Upper lobe of left lung (tissue), 6 donors: ENCODE measurements around the gene BORCS5. TPM values are rescaled to one million over a fixed set of nuclear protein-coding genes. Genes with fewer than 3 reads are reported as not detected.
A peak's percentile ranks its signal among the peaks of the same experiment; 100 is the strongest.

Experiments
- ATAC-seq, 2 donors: fragments of 200-7000 bp; cut with Tn5 transposase; one replicate each; pipeline ENCODE4 v1.9.1; 2022; ENCODE audit warnings: mild to moderate bottlenecking in 2 of 2, moderate library complexity in 2 of 2; ENCODE audit not compliant: low FRiP score in 2 of 2
- DNase-seq, 2 donors: peaks; one replicate each; pipeline ENCODE4 v3.0.0-alpha.2; 2019 to 2020
- H3K27ac ChIP-seq, 4 donors: fragments of 200-600 bp; sonication (generic); one replicate each; pipeline ENCODE4 v1.5.1; 2016 to 2019
- H3K27me3 ChIP-seq, 4 donors: fragments of 200-600 bp; sonication (generic); one replicate each; pipeline ENCODE4 v1.5.1; 2017 to 2019
- H3K36me3 ChIP-seq, 4 donors: fragments of 200-600 bp; sonication (generic); one replicate each; pipeline ENCODE4 v1.5.1; 2016 to 2019
- H3K4me1 ChIP-seq, 4 donors: fragments of 200-600 bp; sonication (generic); one replicate each; pipeline ENCODE4 v1.5.1; 2018 to 2019
- H3K4me3 ChIP-seq, 4 donors: fragments of 200-600 bp; sonication (generic); one replicate each; pipeline ENCODE4 v1.5.1; 2017 to 2019; ENCODE audit warnings: mild to moderate bottlenecking in 2 of 4, moderate library complexity in 1 of 4
- H3K9me3 ChIP-seq, 4 donors: fragments of 200-600 bp; sonication (generic); one replicate each; pipeline ENCODE4 v1.5.1; 2018 to 2019
- EP300 ChIP-seq, 4 donors: sonication (generic); formaldehyde crosslinking; IDR thresholded peaks; one replicate each; pipeline ENCODE4 v1.5.1; 2017; ENCODE audit warnings: antibody characterized with exemption in 4 of 4, control low read depth in 2 of 4
- POLR2A ChIP-seq, 4 donors: fragments of 450-650 bp; IDR thresholded peaks; one replicate each; pipeline ENCODE4 v1.5.1; 2016 to 2017; ENCODE audit warnings: antibody characterized with exemption in 4 of 4, mild to moderate bottlenecking in 2 of 4
- POLR2AphosphoS5 ChIP-seq, 2 donors: sonication (generic); formaldehyde crosslinking; IDR thresholded peaks; one replicate each; pipeline ENCODE4 v1.5.1; 2017; ENCODE audit warnings: antibody characterized with exemption in 2 of 2
- WGBS, 2 donors: methylation state at CpG; one replicate each; pipeline ENCODE4 v1.1.5; 2017 to 2018; 5-methylcytosine and 5-hydroxymethylcytosine counted together
- total RNA-seq, 6 donors: library from RNA; depleted of rRNA in 4 of 6; stranded (reverse); fragments of >200 nt in 4 of 6; gene quantifications; one replicate each; pipeline versions ENCODE4 v1.1.0 to v1.2.1, GENCODE V29; 2016 to 2021
- TF ChIP-seq, protein P1 (sequence below), 6 experiments: fragments of 450-650 bp in 4 of 6; fragments of 200-600 bp in 2 of 6; sonication (generic) in 2 of 6; IDR thresholded peaks; one replicate each; pipeline ENCODE4 v1.5.1; 2016 to 2019; ENCODE audit warnings: antibody characterized with exemption in 6 of 6
- donor health status: DM: no; HTN: no; CAD: no; lungs with moderate emphysema.
- donor health status: DM: no; HTN: yes; CAD: no; lungs with severe emphysema.

Gene BORCS5
- total RNA-seq, 6 donors from 2014 or later = 7.3 to 105 (median 10.7) TPM

DNA sequence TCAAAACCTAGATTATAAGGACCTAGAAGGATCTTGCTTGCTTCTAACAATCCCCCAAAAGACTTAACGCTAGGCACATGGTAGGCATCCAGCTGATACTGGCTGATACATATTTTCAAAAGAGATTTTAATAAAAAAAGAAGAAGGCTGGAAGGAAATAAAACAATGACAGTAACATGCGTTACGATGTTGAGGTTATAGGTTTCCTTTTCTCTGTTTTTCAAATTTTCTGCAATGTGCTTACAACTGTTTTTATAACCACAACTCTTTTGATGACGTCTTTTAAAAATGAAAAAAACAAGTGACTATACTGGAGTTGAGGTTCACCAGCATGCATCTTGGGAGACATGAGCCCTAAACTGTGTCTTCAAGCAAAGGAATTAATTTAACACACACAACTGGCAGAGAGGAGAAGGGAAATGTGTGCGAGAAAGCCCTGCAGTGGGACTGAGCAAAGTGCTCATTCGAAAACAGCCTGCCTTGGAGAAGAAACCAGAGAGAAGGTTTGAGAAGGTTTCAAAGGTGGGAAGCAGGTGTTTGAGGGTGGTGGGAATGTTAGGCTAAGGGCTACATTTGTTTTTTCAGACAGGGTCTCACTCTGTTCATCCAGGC, 125.4 kb downstream of the BORCS5 start:
- Histone ChIP-seq H3K27me3 (no peaks in the 10 kb centered on the region), H3K27ac (peak overlapping the region; percentile 25 to 70 (median 36)), H3K36me3 (peaks cover 12 to 63% (median 26%) of the 10 kb centered on the region in 4 donors), H3K4me3 (no peak overlapping the region), H3K4me1 (peaks cover 0 to 7% (median 0%) of the 10 kb centered on the region in 4 donors), H3K9me3 (no peaks in the 10 kb centered on the region)
- TF ChIP-seq EP300 (IDR thresholded peaks at IDR 0.05) = no peak
- peak in 1 of 4 donors; percentile 60 for TF ChIP-seq POLR2A (IDR thresholded peaks at IDR 0.05)
- TF ChIP-seq, protein P1, sequence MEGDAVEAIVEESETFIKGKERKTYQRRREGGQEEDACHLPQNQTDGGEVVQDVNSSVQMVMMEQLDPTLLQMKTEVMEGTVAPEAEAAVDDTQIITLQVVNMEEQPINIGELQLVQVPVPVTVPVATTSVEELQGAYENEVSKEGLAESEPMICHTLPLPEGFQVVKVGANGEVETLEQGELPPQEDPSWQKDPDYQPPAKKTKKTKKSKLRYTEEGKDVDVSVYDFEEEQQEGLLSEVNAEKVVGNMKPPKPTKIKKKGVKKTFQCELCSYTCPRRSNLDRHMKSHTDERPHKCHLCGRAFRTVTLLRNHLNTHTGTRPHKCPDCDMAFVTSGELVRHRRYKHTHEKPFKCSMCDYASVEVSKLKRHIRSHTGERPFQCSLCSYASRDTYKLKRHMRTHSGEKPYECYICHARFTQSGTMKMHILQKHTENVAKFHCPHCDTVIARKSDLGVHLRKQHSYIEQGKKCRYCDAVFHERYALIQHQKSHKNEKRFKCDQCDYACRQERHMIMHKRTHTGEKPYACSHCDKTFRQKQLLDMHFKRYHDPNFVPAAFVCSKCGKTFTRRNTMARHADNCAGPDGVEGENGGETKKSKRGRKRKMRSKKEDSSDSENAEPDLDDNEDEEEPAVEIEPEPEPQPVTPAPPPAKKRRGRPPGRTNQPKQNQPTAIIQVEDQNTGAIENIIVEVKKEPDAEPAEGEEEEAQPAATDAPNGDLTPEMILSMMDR (IDR thresholded peaks at IDR 0.05) = no peak
- WGBS, 2 donors = 84 to 85% methylated on average over 6 of the region's 6 CpGs
- no peak for DNase-seq
- ATAC-seq = no peak

DNA sequence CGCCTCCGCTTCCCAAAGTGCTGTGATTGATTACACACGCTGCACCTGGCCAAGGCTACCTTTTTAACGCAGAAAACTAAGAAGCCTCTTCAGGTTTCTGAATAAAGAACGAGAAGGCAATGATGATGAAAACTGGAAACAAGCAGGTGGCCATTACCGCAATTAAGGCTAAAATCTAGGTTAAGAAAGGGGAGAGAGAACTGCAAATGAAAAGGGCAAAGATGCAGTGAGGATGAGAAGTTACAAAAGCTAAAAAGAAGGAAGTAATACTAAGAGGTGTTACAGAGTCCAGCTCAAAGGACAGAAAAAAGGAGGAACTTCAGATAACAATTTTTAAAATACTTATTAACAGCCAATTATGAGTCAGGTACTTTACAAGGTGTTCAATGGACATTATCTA, 126.1 kb downstream of the BORCS5 start:
- DNase-seq (no peak), ATAC-seq (no peak)
- WGBS, 2 donors = 74 to 80% methylated on average over 6 of the region's 6 CpGs
- H3K9me3 ChIP-seq = no peaks in the 10 kb centered on the region
- peak overlapping the region; percentile 12 to 70 (median 36) for H3K27ac ChIP-seq
- H3K4me3 ChIP-seq = no peak overlapping the region
- no peaks in the 10 kb centered on the region for H3K27me3 ChIP-seq
- peaks cover 0 to 7% (median 0%) of the 10 kb centered on the region in 4 donors for H3K4me1 ChIP-seq
- H3K36me3 ChIP-seq = peaks cover 10 to 56% (median 23%) of the 10 kb centered on the region in 4 donors
- TF ChIP-seq POLR2A (IDR thresholded peaks at IDR 0.05) (no peak), POLR2AphosphoS5 (IDR thresholded peaks at IDR 0.05) (no peak), EP300 (IDR thresholded peaks at IDR 0.05) (no peak)
- TF ChIP-seq, protein P1 (IDR thresholded peaks at IDR 0.05) = no peak

DNA sequence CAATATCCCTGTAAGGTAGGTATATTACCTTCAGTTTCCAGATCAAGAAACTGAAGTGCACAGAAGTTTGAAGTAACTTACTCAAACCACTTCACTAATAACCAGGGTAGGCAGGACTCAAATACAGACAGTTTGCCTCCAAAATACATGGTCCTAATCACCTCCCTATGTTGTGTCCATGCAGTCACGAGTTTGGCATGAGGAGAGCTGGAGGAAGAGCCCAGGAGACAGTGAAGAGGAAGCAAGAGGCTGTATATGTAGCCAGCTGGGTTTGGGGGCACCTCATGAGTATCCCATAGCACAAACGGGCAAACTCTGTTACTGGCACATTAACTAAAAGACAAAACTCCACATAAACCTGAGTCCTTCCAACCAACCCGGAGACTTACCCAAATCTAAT, 126.6 kb downstream of the BORCS5 start:
- ATAC-seq (no peak), DNase-seq (no peak)
- Histone ChIP-seq H3K4me3 (no peak overlapping the region), H3K9me3 (no peaks in the 10 kb centered on the region), H3K36me3 (peaks cover 10 to 53% (median 19%) of the 10 kb centered on the region in 4 donors), H3K4me1 (peaks cover 0 to 7% (median 0%) of the 10 kb centered on the region in 4 donors), H3K27ac (peak overlapping the region in 3 of 4 donors; percentile 12 to 61 (median 40)), H3K27me3 (no peaks in the 10 kb centered on the region)
- WGBS, 2 donors = 78 to 81% methylated on average over 3 of the region's 3 CpGs
- TF ChIP-seq EP300 (IDR thresholded peaks at IDR 0.05) = no peak
- no peak for TF ChIP-seq POLR2AphosphoS5 (IDR thresholded peaks at IDR 0.05)
- TF ChIP-seq, protein P1 (IDR thresholded peaks at IDR 0.05) = no peak
- no peak for TF ChIP-seq POLR2A (IDR thresholded peaks at IDR 0.05)

DNA sequence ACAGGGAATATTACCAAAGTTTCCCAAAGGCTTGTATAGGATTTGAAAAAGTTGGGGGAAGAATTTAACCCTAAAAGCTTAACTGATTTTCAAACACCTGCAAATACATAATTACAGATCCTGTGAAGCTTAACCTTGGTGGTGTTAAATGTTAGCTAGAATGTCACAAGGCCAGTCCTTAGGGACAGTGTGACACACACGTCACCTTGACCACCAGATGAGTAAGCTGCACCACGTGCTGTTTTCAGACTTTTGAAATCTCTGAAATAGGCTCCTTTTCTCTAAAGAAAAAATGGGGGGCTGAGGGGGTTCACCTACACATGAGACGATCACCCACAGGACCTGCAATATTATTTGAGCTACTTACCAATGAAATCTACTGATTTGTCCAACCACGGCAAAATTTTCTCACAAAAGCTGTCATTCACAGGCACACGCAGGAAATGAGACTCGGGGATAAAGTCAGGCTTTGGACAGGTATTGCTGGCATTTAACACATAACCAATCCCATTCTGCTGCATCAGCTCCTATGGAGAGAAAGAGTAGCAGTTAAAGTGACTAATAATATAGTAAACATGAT, 129.9 kb downstream of the BORCS5 start:
- TF ChIP-seq POLR2AphosphoS5 (IDR thresholded peaks at IDR 0.05) (no peak), EP300 (IDR thresholded peaks at IDR 0.05) (no peak), POLR2A (IDR thresholded peaks at IDR 0.05) (no peak)
- TF ChIP-seq, protein P1 (IDR thresholded peaks at IDR 0.05) = no peak
- ATAC-seq (no peak), DNase-seq (no peak)
- H3K36me3 ChIP-seq = peaks cover 4 to 39% (median 14%) of the 10 kb centered on the region in 4 donors
- H3K4me1 ChIP-seq = peaks cover 0 to 6% (median 0%) of the 10 kb centered on the region in 4 donors
- no peaks in the 10 kb centered on the region for H3K9me3 ChIP-seq
- no peaks in the 10 kb centered on the region for H3K27me3 ChIP-seq
- no peak overlapping the region for H3K4me3 ChIP-seq
- 84 to 93% methylated on average over 6 of the region's 6 CpGs for WGBS, 2 donors
- no peak overlapping the region for H3K27ac ChIP-seq
